OCI-LY7 (cell line): Measurements from ENCODE around the gene CUEDC2. TPM values are rescaled to one million over a fixed set of nuclear protein-coding genes. Genes with fewer than 3 reads are reported as not detected.
A peak's percentile ranks its signal among the peaks of the same experiment; 100 is the strongest.

Experiments
- BruUV-seq: library from RNA; stranded (reverse); fragments of 400-500 nt; replicated peaks from 2 replicates; lab custom pipeline; 2021; lab: Mats Ljungman, UMichigan
- CTCF ChIA-PET: fragments of 300-600 bp; sonication (Branson Sonifier 250); formaldehyde crosslinking; loops from one replicate; lab custom pipeline; 2022; ENCODE audit warnings: antibody characterized with exemption; ENCODE audit not compliant: unreplicated experiment; lab: Charles Lee
- POLR2A ChIA-PET: fragments of 300-600 bp; sonication (Branson Sonifier 250); formaldehyde crosslinking; loops from one replicate; lab custom pipeline; 2022; ENCODE audit warnings: antibody characterized with exemption; lab: Charles Lee
- DNase-seq: peaks from one replicate; pipeline ENCODE4 v3.0.0-alpha.2; 2015; ENCODE audit warnings: low spot score
- H2AFZ ChIP-seq: fragments of 200-600 bp; sonication (generic), shearing (Covaris generic); 2 replicates; pipeline ENCODE4 v1.6.1; 2014; ENCODE audit warnings: mild to moderate bottlenecking, antibody characterized with exemption, low read length, moderate library complexity
- H3K27ac ChIP-seq: fragments of 200-600 bp; sonication (generic); 2 replicates; pipeline ENCODE4 v1.5.1; 2014; ENCODE audit warnings: mixed run types, low read depth, mild to moderate bottlenecking, moderate library complexity, low read length, inconsistent platforms; ENCODE audit not compliant: poor library complexity, severe bottlenecking
- H3K36me3 ChIP-seq: fragments of 200-600 bp; sonication (generic); 2 replicates; pipeline ENCODE4 v1.6.1; 2014; ENCODE audit warnings: mild to moderate bottlenecking, antibody characterized with exemption, low read length, moderate library complexity, mixed read lengths; ENCODE audit not compliant: insufficient read depth
- H3K4me1 ChIP-seq: fragments of 200-600 bp; sonication (generic); 2 replicates; pipeline ENCODE4 v1.5.1; 2014; ENCODE audit warnings: mild to moderate bottlenecking, low read length; ENCODE audit not compliant: insufficient read depth, poor library complexity, severe bottlenecking
- H3K4me2 ChIP-seq: fragments of 200-600 bp; sonication (generic); 2 replicates; pipeline ENCODE4 v1.6.1; 2014; ENCODE audit warnings: mild to moderate bottlenecking, low read length
- H3K4me3 ChIP-seq: fragments of 200-600 bp; sonication (generic); 2 replicates; pipeline ENCODE4 v1.5.1; 2014; ENCODE audit warnings: mild to moderate bottlenecking, low read depth, low read length; ENCODE audit not compliant: poor library complexity, severe bottlenecking
- H3K79me2 ChIP-seq: fragments of 200-600 bp; sonication (generic); 2 replicates; pipeline ENCODE4 v1.6.1; 2016; ENCODE audit warnings: low read depth, mild to moderate bottlenecking, low read length, moderate library complexity, mixed read lengths; ENCODE audit not compliant: insufficient read depth
- H3K9me2 ChIP-seq: fragments of 200-600 bp; sonication (generic); 2 replicates; pipeline ENCODE4 v1.6.1; 2016; ENCODE audit warnings: mild to moderate bottlenecking, low read length, mixed read lengths; ENCODE audit not compliant: insufficient read depth
- H3K9me3 ChIP-seq: fragments of 200-600 bp; sonication (generic); 2 replicates; pipeline ENCODE4 v1.6.1; 2014; ENCODE audit warnings: mild to moderate bottlenecking, mixed run types, low read length, mixed read lengths
- H4K20me1 ChIP-seq: fragments of 200-600 bp; sonication (generic); 2 replicates; pipeline ENCODE4 v1.6.1; 2014; ENCODE audit warnings: mild to moderate bottlenecking, antibody characterized with exemption, low read length, moderate library complexity, mixed read lengths; ENCODE audit not compliant: insufficient read depth
- EZH2phosphoT487 ChIP-seq: fragments of 200-600 bp; sonication (generic); IDR thresholded peaks from 2 replicates; pipeline ENCODE4 v1.6.1; 2018; ENCODE audit warnings: low read depth, borderline replicate concordance, mild to moderate bottlenecking, mixed run types, antibody characterized with exemption, low read length, moderate library complexity, mixed read lengths
- intact Hi-C: fragments of 100-400 bp; cut with micrococcal nuclease; formaldehyde crosslinking; loops from one replicate; pipeline ENCODE4 v1.10.0; 2022; ENCODE audit not compliant: unreplicated experiment
- total RNA-seq, 2 experiments: library from RNA; depleted of rRNA in 1 of 2; stranded (reverse); fragments of >200 nt in 1 of 2; shearing (Covaris generic) in 1 of 2; gene quantifications; 2 replicates each; pipeline ENCODE4 v1.2.3, GENCODE V29; 2014 to 2022
- TF ChIP-seq, protein P1 (sequence below): fragments of 200-600 bp; sonication (generic); conservative IDR thresholded peaks from 2 replicates; pipeline ENCODE4 v1.5.1; 2014; ENCODE audit warnings: mild to moderate bottlenecking, antibody characterized with exemption, low read length, moderate library complexity, mixed read lengths

Gene CUEDC2
- total RNA-seq, 2 experiments from 2014 or later = 48.9 to 73.3 TPM

GRCh38 chr10:102421757-102422512, 10.4 kb downstream of the CUEDC2 start:
- Histone ChIP-seq H3K4me1 (peaks cover 46% of the 10 kb centered on the region), H3K36me3 (peaks cover 11% of the 10 kb centered on the region; the same call in 1 of the 2 replicates), H4K20me1 (no peaks in the 10 kb centered on the region), H3K79me2 (peaks cover 6% of the 10 kb centered on the region; the same call in 1 of the 2 replicates), H3K9me2 (no peaks in the 10 kb centered on the region), H2AFZ (peak overlapping the region; percentile 80; the same call in 1 of the 2 replicates), H3K4me3 (peak overlapping the region; percentile 79), H3K4me2 (peak overlapping the region; percentile 96), H3K27ac (peak overlapping the region; percentile 82), H3K9me3 (no peaks in the 10 kb centered on the region)
- intact Hi-C loops = loop anchor here (1.0 to 5.0 kb wide), 7 partner anchors 10 to 160 kb away; partner anchors contain the start of genes ACTR1A, CUEDC2 and SUFU
- ChIA-PET POLR2A (interaction anchor here (1.2 to 2.3 kb wide), 5 partner anchors 10 to 90 kb away, joined by 3 to 13 read pairs (median 6); partner anchors contain the start of genes ACTR1A, C10orf95 and CUEDC2), CTCF (no interaction called here)
- BruUV-seq = no TSS peak
- TF ChIP-seq EZH2phosphoT487 = no peak
- TF ChIP-seq, protein P1, sequence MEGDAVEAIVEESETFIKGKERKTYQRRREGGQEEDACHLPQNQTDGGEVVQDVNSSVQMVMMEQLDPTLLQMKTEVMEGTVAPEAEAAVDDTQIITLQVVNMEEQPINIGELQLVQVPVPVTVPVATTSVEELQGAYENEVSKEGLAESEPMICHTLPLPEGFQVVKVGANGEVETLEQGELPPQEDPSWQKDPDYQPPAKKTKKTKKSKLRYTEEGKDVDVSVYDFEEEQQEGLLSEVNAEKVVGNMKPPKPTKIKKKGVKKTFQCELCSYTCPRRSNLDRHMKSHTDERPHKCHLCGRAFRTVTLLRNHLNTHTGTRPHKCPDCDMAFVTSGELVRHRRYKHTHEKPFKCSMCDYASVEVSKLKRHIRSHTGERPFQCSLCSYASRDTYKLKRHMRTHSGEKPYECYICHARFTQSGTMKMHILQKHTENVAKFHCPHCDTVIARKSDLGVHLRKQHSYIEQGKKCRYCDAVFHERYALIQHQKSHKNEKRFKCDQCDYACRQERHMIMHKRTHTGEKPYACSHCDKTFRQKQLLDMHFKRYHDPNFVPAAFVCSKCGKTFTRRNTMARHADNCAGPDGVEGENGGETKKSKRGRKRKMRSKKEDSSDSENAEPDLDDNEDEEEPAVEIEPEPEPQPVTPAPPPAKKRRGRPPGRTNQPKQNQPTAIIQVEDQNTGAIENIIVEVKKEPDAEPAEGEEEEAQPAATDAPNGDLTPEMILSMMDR = no peak
- peak; percentile 31 for DNase-seq

DNA sequence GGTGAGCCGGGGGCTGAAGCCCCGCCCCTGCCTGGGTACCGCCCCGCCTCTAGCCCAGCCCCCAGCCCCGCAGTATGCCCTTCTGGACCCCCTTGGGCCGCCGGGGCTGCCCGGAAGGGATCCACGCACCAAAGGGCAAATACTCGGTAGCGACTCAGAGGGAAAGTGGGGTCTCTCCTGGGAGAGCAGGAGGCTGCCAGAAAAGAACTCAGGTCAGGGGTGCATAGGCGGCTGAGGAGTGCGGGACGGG, 10.9 kb downstream of the CUEDC2 start:
- H2AFZ ChIP-seq = peak overlapping the region; percentile 80; the same call in 1 of the 2 replicates
- TF ChIP-seq EZH2phosphoT487 = no peak
- TF ChIP-seq, protein P1 = no peak
- no peaks in the 10 kb centered on the region for H4K20me1 ChIP-seq
- no peak for DNase-seq
- peaks cover 11% of the 10 kb centered on the region; the same call in 1 of the 2 replicates for H3K36me3 ChIP-seq
- H3K79me2 ChIP-seq = peaks cover 6% of the 10 kb centered on the region; the same call in 1 of the 2 replicates
- H3K9me2 ChIP-seq = no peaks in the 10 kb centered on the region
- no peaks in the 10 kb centered on the region for H3K9me3 ChIP-seq
- H3K4me3 ChIP-seq = peak overlapping the region; percentile 79
- intact Hi-C loops = loop anchor here (1.0 to 5.0 kb wide), 7 partner anchors 11 to 161 kb away; partner anchors contain the start of genes ACTR1A, CUEDC2 and SUFU
- ChIA-PET POLR2A (interaction anchor here (1.0 to 1.8 kb wide), 6 partner anchors 9 to 91 kb away, joined by 3 to 11 read pairs (median 4); partner anchors contain the start of genes ACTR1A, C10orf95 and CUEDC2), CTCF (no interaction called here)
- TSS peak; percentile 83 for BruUV-seq
- peak overlapping the region; percentile 96 for H3K4me2 ChIP-seq
- H3K27ac ChIP-seq = peak overlapping the region; percentile 82
- peaks cover 46% of the 10 kb centered on the region for H3K4me1 ChIP-seq
